HepG2 (cell line): ENCODE data around the gene SRRT. TPM values are rescaled to one million over a fixed set of nuclear protein-coding genes. Genes with fewer than 3 reads are reported as not detected.
A peak's percentile ranks its signal among the peaks of the same experiment; 100 is the strongest.

Source experiments
- ERF ChIP-seq: IDR thresholded peaks from 2 replicates; pipeline ENCODE4 v1.6.1; 2018; ENCODE audit warnings: missing biosample characterization, missing genetic modification reagents
- NR2C2 ChIP-seq: sonication (generic); formaldehyde crosslinking; IDR thresholded peaks from 2 replicates; pipeline ENCODE4 v1.4.0; 2020; ENCODE audit warnings: missing genetic modification reagents, mild to moderate bottlenecking, moderate library complexity, borderline replicate concordance
- RBM22 ChIP-seq: fragments of 200-400 bp; formaldehyde crosslinking; optimal IDR thresholded peaks from 2 replicates; pipeline ENCODE3; 2017; ENCODE audit warnings: mild to moderate bottlenecking, low read length, moderate library complexity
- RFX3 ChIP-seq: IDR thresholded peaks from 2 replicates; pipeline ENCODE4 v1.6.1; 2016; ENCODE audit warnings: missing biosample characterization, missing genetic modification reagents
- SP4 ChIP-seq: sonication (generic); formaldehyde crosslinking; IDR thresholded peaks from 2 replicates; pipeline ENCODE4 v1.8.1; 2023; ENCODE audit warnings: mild to moderate bottlenecking, missing genetic modification reagents
- ZNF260 ChIP-seq: sonication (generic); formaldehyde crosslinking; IDR thresholded peaks from 2 replicates; pipeline ENCODE4 v1.4.0; 2020; ENCODE audit warnings: missing genetic modification reagents, low read depth, mild to moderate bottlenecking, borderline replicate concordance
- ZNF296 ChIP-seq: sonication (generic); formaldehyde crosslinking; conservative IDR thresholded peaks from 2 replicates; pipeline ENCODE4 v1.5.0; 2020; ENCODE audit warnings: mild to moderate bottlenecking, missing genetic modification reagents
- polyA plus RNA-seq, 8 experiments: library from polyadenylated mRNA; depleted of rRNA in 3 of 8; stranded (reverse) in 7 of 8; unstranded in 1 of 8; fragments of >200 nt; fragmentation: Illumina TruSeq in 4 of 8; extraction: Trizol in 4 of 8; gene quantifications; 2 replicates each; pipeline versions ENCODE4 v1.2.1 to v1.2.3, GENCODE V29; 2011 to 2016; ENCODE audit warnings: low read depth in 4 of 8, missing spikeins in 1 of 8, mixed read lengths in 1 of 8; ENCODE audit not compliant: insufficient read depth in 1 of 8
- total RNA-seq, 5 experiments: library from RNA; depleted of rRNA; stranded (reverse); fragments of >200 nt; fragmentation: Illumina TruSeq; extraction: Trizol; gene quantifications; 2 replicates each; pipeline ENCODE4 v1.2.3, GENCODE V29; 2016; ENCODE audit warnings: low read depth in 1 of 5
- TF ChIP-seq, protein P1 (sequence below): sonication (generic); formaldehyde crosslinking; IDR thresholded peaks from 2 replicates; pipeline ENCODE4 v1.5.1; 2020; ENCODE audit warnings: mild to moderate bottlenecking, missing genetic modification reagents, borderline replicate concordance
- TF ChIP-seq, protein P2 (sequence below): sonication (generic); formaldehyde crosslinking; IDR thresholded peaks from 2 replicates; pipeline ENCODE4 v1.4.0; 2020; ENCODE audit warnings: missing genetic modification reagents
- TF ChIP-seq, protein P3 (sequence below): sonication (generic); formaldehyde crosslinking; IDR thresholded peaks from 2 replicates; pipeline ENCODE4 v1.4.0; 2020; ENCODE audit warnings: missing genetic modification reagents, borderline replicate concordance
- TF ChIP-seq, protein P4 (sequence below): sonication (generic); formaldehyde crosslinking; IDR thresholded peaks from 2 replicates; pipeline ENCODE4 v1.4.0; 2020; ENCODE audit warnings: mild to moderate bottlenecking, missing genetic modification reagents
- TF ChIP-seq, protein P5 (sequence below): sonication (generic); formaldehyde crosslinking; IDR thresholded peaks from 2 replicates; pipeline ENCODE4 v1.8.0; 2022; ENCODE audit warnings: mild to moderate bottlenecking, missing genetic modification reagents
- TF ChIP-seq, protein P6 (sequence below): sonication (generic); formaldehyde crosslinking; IDR thresholded peaks from 2 replicates; pipeline ENCODE4 v1.4.0; 2020; ENCODE audit warnings: mild to moderate bottlenecking, missing genetic modification reagents

The SRRT gene
- total and polyA plus RNA-seq, 2 of the 13 experiments (the other 11 are each of a cell fraction or from before 2014, with no cell fraction given) = 26.2 to 106 TPM

DNA sequence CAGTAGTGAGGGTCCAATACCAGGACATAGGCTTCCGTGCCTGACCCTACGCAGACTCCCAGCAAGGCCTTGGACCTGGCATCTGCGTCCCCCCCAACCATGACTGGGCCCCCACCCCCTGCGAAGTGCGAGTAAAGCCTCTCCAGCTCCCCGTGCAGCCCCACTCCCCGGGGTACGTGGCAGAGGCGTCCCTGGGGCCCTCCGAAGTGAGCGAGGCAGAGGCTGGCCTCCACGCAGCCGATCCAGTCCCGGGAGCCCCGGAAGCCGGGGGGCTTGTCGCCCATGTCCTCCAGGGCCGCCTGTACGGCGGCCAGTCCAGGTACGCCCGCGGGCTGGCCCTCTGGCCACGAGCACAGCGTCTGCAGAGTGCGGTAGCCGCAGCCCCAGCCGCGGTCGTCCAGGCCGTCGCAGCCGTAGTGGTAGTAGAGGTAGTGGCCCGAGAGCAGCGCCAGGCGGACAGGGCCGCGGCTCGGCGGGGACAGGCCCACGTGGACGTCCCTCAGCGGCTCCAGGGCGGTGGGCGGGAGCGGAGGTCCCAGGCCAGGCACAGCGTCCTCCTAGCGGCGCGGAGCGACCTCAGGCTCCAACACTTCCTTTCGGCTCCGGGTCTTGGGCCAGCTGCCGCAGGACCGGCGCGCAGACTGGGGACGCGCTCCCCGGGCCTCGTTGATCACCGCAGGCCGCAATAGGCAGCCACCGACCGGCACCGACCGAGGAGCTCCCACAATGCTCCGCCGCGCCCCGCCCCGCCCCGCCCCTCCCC lies 14.3 kb downstream of the SRRT start, which contains the start of gene UFSP1 (continued):
- TF ChIP-seq, protein P1, sequence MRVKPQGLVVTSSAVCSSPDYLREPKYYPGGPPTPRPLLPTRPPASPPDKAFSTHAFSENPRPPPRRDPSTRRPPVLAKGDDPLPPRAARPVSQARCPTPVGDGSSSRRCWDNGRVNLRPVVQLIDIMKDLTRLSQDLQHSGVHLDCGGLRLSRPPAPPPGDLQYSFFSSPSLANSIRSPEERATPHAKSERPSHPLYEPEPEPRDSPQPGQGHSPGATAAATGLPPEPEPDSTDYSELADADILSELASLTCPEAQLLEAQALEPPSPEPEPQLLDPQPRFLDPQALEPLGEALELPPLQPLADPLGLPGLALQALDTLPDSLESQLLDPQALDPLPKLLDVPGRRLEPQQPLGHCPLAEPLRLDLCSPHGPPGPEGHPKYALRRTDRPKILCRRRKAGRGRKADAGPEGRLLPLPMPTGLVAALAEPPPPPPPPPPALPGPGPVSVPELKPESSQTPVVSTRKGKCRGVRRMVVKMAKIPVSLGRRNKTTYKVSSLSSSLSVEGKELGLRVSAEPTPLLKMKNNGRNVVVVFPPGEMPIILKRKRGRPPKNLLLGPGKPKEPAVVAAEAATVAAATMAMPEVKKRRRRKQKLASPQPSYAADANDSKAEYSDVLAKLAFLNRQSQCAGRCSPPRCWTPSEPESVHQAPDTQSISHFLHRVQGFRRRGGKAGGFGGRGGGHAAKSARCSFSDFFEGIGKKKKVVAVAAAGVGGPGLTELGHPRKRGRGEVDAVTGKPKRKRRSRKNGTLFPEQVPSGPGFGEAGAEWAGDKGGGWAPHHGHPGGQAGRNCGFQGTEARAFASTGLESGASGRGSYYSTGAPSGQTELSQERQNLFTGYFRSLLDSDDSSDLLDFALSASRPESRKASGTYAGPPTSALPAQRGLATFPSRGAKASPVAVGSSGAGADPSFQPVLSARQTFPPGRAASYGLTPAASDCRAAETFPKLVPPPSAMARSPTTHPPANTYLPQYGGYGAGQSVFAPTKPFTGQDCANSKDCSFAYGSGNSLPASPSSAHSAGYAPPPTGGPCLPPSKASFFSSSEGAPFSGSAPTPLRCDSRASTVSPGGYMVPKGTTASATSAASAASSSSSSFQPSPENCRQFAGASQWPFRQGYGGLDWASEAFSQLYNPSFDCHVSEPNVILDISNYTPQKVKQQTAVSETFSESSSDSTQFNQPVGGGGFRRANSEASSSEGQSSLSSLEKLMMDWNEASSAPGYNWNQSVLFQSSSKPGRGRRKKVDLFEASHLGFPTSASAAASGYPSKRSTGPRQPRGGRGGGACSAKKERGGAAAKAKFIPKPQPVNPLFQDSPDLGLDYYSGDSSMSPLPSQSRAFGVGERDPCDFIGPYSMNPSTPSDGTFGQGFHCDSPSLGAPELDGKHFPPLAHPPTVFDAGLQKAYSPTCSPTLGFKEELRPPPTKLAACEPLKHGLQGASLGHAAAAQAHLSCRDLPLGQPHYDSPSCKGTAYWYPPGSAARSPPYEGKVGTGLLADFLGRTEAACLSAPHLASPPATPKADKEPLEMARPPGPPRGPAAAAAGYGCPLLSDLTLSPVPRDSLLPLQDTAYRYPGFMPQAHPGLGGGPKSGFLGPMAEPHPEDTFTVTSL = no peak; the same call in 1 of the 2 replicates
- TF ChIP-seq RBM22 (no peak), ERF (CRISPR knock-in tag) (peak; percentile 74), ZNF296 (CRISPR knock-in tag) (peak; percentile 30; the same call in 1 of the 2 replicates), SP4 (CRISPR knock-in tag) (peak; percentile 69), ZNF260 (CRISPR knock-in tag) (0 out of 2 replicates have a peak, but pooled peaks have one; percentile 80), RFX3 (no peak), NR2C2 (CRISPR knock-in tag) (peak; percentile 1; the same call in 1 of the 2 replicates)
- TF ChIP-seq, protein P2, sequence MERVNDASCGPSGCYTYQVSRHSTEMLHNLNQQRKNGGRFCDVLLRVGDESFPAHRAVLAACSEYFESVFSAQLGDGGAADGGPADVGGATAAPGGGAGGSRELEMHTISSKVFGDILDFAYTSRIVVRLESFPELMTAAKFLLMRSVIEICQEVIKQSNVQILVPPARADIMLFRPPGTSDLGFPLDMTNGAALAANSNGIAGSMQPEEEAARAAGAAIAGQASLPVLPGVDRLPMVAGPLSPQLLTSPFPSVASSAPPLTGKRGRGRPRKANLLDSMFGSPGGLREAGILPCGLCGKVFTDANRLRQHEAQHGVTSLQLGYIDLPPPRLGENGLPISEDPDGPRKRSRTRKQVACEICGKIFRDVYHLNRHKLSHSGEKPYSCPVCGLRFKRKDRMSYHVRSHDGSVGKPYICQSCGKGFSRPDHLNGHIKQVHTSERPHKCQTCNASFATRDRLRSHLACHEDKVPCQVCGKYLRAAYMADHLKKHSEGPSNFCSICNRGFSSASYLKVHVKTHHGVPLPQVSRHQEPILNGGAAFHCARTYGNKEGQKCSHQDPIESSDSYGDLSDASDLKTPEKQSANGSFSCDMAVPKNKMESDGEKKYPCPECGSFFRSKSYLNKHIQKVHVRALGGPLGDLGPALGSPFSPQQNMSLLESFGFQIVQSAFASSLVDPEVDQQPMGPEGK = peak; percentile 51; the same call in 1 of the 2 replicates
- TF ChIP-seq, protein P3, sequence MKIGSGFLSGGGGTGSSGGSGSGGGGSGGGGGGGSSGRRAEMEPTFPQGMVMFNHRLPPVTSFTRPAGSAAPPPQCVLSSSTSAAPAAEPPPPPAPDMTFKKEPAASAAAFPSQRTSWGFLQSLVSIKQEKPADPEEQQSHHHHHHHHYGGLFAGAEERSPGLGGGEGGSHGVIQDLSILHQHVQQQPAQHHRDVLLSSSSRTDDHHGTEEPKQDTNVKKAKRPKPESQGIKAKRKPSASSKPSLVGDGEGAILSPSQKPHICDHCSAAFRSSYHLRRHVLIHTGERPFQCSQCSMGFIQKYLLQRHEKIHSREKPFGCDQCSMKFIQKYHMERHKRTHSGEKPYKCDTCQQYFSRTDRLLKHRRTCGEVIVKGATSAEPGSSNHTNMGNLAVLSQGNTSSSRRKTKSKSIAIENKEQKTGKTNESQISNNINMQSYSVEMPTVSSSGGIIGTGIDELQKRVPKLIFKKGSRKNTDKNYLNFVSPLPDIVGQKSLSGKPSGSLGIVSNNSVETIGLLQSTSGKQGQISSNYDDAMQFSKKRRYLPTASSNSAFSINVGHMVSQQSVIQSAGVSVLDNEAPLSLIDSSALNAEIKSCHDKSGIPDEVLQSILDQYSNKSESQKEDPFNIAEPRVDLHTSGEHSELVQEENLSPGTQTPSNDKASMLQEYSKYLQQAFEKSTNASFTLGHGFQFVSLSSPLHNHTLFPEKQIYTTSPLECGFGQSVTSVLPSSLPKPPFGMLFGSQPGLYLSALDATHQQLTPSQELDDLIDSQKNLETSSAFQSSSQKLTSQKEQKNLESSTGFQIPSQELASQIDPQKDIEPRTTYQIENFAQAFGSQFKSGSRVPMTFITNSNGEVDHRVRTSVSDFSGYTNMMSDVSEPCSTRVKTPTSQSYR (CRISPR knock-in tag) = no peak
- TF ChIP-seq, protein P4, sequence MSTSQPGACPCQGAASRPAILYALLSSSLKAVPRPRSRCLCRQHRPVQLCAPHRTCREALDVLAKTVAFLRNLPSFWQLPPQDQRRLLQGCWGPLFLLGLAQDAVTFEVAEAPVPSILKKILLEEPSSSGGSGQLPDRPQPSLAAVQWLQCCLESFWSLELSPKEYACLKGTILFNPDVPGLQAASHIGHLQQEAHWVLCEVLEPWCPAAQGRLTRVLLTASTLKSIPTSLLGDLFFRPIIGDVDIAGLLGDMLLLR (CRISPR knock-in tag) = peak; percentile 97
- TF ChIP-seq, protein P5, sequence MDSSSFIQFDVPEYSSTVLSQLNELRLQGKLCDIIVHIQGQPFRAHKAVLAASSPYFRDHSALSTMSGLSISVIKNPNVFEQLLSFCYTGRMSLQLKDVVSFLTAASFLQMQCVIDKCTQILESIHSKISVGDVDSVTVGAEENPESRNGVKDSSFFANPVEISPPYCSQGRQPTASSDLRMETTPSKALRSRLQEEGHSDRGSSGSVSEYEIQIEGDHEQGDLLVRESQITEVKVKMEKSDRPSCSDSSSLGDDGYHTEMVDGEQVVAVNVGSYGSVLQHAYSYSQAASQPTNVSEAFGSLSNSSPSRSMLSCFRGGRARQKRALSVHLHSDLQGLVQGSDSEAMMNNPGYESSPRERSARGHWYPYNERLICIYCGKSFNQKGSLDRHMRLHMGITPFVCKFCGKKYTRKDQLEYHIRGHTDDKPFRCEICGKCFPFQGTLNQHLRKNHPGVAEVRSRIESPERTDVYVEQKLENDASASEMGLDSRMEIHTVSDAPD (CRISPR knock-in tag) = peak; percentile 45; the same call in 1 of the 2 replicates
- TF ChIP-seq, protein P6, sequence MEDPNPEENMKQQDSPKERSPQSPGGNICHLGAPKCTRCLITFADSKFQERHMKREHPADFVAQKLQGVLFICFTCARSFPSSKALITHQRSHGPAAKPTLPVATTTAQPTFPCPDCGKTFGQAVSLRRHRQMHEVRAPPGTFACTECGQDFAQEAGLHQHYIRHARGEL (CRISPR knock-in tag) = peak; percentile 92
